DMS79 (cell line): ENCODE data around the gene PRM2.

Experiments used
- DNase-seq: peaks from one replicate; lab custom pipeline; 2025; lab: John Stamatoyannopoulos, UW

The PRM2 gene

DNA sequence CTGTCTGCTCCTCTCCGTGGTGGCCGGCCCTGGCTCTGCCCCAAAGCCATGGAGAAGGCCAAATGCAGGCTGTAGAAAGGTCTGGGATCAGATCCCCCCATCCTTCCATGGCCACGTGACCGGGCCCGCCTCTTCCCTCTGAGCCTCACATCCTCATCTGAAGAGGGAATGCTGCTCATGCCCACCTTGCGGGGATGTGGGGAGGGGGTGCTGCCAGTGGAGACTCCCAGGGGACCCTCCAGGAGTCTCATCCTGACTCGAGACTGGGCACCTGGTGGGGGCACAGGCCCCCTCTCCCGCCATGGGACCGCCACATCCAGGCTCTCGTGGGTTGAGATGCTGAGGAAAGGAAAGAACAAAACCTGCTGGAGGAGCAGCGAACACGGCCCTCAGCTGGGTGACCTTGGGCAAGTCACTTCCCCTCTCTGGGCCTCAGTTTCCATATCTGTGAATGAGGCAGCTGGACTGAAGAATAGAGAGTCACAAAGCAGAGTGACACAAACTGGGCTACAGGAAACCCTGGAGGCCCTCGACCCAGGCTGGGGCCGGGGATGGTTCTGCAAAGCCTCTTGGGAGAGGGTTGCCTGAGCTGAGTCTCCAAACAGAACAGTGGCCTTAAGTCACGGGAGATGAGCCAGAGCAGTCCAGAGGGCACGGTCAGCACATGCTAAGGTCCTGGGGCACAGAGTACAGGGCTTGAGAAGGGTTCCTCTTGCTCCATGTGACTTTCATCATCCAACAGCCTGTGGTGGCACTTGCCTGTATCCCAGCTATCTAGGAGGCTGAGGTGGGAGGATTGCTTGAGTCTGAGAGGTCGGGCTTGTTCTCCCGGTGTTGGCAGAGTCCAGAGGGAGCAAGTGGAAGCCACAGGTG is 50.4 kb downstream of the PRM2 start:
- no peak for DNase-seq
